EH (cell line): ENCODE measurements around the gene NTRK2.

Experiments
- DNase-seq: peaks from one replicate; pipeline ENCODE4 v3.0.0-alpha.2; 2015; ENCODE audit warnings: low read depth

The NTRK2 gene

DNA sequence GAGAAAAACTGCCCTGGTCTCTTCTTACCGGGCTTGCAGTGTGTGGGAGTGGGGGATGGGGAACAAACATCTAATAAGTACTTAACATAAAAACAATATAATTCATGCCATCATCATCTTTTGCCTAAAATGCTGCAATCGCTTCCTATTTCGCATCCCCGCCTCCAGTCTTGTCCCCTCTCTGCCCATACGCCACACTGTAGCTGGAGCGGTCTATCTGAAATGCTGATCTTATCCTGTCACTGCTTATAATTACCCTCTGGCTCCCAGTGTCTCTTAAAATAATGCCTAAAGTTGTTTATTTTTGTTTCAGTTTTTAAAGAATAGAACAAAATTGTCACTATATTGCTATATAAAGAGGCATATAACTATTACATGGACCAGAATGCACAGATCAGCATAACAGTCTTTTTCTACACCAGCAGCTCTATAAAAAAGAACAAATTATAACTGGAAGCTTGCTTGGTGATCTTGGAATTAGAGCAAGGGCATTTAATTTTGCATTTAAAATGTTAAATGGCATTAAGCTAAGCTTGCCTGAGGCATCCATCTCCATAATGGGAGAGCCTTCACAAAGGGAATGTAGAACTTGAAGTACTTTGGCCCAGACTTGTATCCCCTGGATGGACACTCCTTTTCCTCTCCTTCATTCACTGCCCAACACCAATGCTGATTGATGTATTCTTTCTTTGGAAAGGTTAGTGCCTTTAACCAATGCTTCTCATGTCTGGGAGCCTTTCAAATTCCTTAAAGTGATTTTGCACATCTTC is 12.2 kb downstream of the NTRK2 start:
- DNase-seq: no peak

DNA sequence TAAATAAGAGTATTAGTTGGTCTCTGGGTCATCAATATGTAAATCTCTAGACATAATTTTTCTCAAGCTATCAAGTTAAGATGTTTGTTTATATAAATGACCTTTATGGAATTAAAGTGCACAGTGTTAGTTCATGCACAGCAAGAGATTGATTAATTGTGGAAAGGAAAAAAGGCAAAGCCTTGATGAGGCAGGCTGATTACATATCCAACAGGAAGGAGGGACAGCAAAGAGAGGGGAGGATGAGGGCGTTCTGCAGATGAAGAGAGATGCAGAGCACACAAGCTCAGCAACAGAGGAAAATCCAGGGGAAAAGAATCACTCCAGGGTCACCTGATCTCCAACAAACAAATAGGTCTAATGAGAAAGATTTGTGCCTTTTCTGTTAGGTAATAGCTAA is 16.5 kb downstream of the NTRK2 start:
- no peak for DNase-seq

DNA sequence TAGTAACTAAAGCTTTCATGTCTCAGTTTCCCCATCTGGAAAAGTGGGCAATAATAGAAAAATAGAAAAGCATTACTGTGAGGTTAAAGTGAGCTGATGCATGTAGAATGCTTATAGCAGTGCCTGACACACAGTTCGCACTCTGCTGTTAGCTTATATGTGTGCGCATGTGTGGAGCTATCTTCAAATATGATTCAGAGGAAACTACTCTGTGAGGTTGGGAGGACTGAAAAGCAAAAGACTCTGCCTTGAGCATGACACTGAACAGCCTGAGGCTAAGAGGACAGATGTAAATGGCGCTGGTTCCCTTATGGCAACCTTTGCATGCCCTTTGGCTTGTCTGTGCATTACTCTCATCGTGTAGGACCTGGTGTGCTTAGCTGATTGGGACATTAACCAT is 19.4 kb downstream of the NTRK2 start:
- DNase-seq: no peak

DNA sequence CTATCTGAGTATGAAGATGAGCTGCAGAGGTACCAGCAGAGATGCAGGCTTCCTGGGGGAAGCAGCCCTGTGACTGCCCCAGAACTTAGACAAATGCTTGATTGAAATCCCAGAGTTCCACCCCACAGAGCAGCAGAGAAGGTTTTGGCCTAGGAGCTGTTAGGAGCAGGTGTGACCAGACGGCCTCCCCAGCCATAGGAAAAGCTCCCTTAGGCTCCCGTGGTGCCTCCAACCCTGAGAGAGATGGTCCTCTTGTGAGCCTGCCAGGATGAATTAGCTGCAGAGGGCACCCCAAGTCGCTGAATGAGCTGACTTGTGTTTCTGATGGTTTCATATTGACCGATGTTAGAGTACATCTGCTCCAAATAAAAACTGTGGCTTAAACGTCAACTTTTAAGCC is 22.1 kb downstream of the NTRK2 start:
- DNase-seq: no peak

DNA sequence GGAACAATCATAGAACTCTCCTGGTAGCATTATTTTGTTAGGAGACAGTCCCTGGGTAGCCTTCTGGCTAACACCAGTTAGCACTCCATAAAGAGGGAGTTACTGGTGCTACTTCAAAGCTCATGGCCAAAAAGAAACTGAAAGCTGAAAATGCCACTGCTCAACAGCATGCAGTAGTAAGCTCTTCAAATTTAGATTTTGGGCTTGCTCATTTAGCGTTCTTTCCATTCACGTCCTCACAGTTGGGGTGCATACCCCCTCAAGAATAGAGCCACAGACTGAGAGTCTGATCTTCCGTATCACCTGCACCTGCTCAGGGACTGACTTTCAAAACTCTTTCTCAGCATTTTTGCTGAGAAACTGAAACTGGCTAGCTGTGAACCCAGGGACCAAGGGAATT is 24.7 kb downstream of the NTRK2 start:
- DNase-seq: no peak

DNA sequence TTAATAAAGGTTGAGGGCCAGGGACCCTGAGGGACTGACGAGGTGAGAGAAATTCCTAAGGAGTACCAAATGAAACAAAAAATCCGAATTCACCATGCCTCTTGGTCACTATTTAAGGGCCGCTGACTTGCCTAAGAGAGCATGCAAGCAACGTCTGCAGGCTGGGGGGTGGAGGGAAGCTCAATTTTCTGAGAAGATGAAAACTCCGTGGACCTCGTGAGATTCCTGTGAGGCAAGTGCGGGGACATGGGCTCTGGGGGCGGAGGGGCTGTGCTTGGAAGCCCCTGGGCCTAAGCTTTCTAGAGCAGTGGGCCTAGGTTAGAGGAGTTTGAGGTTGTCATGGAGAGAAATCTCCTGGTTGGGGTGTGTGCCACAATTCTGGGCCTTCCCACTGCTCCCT is 27.5 kb downstream of the NTRK2 start:
- DNase-seq: no peak

DNA sequence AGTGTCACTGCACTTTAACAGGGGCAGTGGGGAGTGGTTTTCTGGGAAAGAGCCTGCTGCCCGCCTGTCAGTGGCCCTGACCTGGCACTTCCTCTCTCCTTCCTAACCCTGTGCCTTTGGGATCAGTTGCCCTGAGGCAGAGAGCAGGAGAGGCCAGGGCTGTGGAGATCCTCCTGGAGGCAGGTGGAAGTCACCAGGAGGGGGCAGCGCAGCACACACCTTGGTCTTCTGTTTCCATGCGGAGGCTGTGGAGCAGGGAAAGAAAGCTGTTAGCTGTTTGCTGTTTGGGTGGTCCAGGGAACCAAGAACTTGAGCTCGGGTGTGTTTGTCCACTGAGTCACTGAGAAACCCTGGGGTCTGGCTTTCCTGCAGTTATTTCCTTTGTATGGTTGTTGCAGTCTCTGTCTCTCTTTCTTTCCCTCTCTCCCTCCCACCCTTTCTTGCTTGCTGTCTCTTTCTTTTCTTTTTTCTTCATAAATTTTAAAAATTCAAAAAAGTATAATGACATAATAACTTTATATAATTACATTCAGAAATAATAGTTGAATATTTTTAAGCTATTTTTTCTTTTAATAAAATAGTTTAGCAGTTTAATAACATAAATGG is 28.1 kb downstream of the NTRK2 start:
- peak; percentile 68 for DNase-seq

DNA sequence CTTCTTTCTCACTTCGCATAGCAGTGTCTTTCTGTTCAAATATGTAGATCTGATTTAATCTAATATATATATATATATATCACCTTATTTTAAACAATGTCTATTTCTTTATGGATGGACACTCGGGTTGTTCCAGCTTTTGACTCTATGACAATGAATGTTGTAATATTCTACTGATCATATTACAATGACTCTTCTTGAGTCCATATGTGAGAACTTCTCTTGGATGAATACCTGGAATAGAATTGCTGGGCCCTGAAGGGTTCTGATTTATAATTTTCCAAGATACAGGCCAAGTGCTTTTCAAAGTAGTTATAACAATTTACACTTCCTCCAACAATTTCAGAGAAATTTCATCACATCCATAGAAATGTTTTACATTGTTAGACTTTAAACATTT is 28.8 kb downstream of the NTRK2 start:
- DNase-seq: no peak

DNA sequence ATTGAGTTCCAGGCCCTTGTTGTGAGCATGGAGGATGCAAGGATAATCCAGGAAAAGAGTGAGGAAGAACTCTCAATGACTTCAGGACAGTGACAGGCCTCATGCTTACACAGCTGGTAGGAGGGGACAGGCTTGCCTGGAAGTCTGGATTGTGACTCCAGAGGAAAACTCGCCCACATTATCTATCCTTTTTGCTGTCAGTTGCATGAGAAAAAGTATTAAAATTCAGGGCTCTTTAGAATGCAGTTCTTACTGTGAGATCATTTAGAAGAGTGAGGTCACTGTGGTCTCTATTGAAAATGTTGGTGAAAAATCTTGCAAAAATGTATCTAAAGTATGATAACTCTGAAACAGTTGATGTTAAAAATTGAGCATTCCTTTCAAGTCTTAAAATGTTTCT is 30.5 kb downstream of the NTRK2 start:
- peak; percentile 37 for DNase-seq

DNA sequence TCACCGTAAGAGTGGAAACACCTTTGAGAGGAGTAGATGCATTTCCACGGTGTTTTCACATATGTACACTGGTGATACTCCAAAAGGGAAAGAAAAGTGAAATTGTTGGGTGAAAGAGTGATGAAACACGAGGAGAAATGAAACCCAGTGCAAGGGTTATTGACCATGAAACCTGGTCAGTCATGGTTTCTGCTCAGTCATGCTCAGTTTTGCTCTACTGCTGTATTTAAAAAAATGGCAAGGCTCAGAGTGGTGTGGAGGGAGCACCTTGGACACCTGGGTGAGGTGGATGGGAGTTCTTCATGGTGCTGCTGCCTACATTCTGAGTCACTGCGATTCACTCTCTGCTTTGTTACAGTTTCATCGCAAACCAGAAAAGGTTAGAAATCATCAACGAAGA is 32.3 kb downstream of the NTRK2 start:
- no peak for DNase-seq

DNA sequence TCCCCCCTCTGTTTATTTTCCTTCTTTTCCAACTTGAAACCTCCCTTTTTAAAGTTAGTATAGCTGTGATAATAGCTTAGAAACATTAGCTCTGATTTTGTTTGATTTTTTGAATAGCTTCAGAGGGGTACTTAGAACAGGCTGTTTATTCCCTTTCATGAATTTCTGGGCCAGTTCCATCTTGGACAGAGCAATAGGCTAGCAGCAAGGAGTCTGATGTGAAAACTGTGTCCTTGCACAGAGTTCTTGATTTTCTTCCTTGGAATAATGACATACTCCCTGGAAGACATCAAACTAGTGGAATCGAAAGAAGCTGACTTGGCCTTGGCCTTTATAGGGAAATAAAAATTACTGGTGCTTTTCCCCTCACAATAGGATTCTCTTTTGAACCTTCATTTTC is 32.9 kb downstream of the NTRK2 start:
- no peak for DNase-seq

DNA sequence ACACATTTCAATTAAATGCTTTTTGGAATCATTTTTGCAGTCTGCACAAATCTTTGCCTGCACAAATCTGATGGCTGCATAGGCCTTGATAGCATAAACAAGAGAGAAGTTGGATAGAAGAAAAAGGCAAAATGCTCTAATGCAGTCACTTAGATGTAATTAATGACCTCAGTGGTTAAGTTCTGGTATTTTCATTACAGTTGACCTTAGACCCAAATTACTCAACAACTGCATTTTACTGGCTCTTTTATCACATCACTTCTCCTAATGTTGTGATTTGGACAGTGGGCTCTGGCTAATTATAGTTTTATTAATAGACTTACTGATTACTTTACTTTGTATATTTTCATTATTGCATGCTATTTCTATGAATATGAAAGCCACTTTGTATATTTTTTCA is 34.3 kb downstream of the NTRK2 start:
- DNase-seq: peak; percentile 69

DNA sequence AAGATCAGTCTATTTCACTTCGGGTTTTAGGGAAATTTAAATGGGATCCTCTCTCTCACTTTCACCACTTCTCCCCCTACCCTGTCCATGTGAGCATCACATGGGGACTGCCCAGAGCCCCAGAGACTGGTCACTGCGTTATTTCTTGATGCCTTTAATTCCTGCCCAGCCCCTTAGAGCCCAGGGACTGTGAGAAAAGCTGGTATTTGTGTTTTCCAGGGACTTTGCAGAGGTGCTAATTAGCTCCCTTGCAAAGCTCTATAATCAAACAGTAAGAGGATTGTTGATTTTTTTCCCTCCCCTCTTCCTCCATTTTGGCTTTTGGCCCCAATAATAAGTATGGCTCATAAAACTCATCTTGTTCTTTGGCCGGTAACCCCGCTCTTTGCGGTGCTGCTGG is 35.6 kb downstream of the NTRK2 start:
- no peak for DNase-seq

DNA sequence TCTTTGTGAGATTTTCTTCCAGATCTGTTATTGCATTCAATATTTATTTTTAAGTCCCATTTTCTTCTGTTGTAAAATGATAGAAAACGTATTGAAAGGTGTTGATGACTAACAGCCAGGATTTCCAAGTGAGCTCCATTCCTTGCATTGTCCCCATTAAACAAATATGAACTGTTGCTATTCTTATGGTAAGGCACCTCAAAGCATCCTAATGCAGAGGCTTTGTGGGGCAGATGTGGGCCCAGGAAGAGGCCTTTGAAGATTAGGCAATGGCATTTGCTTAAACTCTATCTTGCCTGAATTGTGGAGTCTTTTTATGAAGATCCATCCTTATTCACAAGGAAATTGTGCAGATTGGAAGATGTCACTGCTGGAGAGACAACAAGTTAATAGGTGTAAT is 38.9 kb downstream of the NTRK2 start:
- DNase-seq: no peak

DNA sequence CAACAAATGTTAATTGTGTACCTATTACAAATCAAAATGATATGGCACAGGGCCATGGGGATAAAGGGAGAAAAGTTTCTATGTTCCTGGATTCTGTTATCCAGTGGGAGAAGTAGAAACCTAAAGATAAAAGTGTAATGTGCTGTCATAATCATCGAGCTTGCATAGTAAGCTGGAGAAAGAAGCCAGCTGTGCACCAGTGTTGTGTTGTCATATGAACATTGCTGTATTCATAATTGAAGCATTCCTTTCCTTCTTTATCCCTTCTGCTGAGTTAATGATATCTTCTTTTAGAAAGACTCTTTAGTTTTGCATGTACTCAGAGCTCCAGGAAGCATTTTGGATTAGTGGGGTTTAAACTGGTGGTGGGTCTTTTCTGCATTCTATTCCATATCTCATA is 39.5 kb downstream of the NTRK2 start:
- DNase-seq: no peak

DNA sequence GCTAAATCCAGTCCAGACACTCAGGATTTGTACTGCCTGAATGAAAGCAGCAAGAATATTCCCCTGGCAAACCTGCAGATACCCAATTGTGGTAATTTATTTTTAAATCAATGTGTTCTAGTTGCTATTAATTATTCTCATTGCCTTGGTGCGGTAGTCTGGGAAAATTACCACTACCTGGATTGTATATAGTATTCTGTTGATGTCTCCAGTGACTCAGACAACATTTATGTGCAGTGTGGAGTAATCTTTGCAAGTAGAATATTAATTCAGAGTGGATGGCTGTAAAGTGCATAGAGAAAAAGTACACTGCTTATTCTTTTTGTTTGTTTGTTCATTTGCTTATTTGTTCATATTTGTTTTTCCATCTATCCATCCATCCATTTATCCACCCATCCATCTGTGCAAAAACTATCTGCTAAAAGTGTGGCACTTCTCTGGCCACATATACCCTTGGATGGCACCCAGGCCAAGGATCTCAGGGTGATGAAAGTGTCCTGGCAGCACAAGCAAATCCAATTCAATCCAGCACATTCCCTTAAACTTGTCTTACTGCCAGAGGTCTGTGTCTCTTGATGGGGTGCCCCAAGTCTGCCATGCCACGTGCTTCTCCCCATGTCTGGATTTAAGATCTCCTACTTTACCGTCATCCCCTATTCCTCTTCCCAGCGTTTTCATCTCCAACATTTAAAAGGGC is 41.3 kb downstream of the NTRK2 start:
- DNase-seq: no peak

DNA sequence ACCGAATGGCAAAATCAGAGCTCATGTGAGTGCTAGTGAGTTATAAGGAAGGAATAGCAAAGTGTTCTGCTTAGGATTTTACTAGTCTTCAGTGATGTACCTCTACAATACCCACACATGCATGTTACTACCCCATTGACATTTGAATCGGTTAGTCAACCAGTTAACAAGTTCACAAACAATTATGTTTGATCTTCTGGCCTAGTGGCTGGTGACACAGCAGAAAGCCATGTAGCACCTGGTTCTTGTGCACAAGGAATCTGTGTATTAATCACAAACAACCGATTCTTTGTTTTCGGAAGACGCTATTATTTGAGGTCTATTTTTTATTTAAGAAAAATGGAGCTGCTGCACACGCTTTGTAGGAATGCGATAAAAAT is 41.9 kb downstream of the NTRK2 start:
- DNase-seq: no peak

DNA sequence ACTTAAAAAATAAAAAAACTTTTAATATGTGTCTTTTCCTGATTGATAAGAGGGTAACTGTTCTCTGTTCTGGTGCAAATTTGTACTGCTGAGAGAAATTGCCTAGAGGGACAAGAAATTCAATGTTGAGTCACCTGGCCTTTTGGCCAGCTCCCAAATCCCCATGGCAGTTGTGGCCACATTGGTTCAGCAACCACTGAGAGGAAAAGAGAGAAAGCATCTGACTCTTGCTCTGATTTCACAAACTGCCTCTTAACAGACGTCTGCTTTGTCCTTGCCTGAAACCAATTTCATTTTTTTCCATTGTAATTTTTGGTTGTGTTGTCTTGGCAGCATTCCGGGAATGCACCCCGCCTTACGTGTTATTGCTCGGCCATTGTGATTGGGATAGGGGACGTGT is 42.4 kb downstream of the NTRK2 start:
- peak; percentile 68 for DNase-seq

DNA sequence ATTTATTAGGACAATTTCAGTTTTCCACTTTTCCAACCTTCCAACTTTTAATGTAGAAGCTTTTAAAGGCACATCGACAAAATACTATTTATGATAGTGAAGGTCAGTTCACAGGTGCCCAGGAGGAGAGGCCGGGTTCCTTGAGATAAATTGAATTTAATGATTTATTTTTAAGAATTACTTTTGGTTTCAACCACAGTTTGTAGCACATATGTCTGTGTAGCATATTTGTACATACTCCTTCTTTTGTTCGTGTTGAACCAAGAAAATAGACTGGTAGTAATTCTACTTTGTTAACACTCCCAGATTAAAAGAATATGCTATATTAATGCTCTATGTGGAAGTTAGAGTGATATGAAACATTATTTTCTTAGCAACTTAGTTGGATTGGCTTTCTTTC is 46.7 kb downstream of the NTRK2 start:
- DNase-seq: no peak

DNA sequence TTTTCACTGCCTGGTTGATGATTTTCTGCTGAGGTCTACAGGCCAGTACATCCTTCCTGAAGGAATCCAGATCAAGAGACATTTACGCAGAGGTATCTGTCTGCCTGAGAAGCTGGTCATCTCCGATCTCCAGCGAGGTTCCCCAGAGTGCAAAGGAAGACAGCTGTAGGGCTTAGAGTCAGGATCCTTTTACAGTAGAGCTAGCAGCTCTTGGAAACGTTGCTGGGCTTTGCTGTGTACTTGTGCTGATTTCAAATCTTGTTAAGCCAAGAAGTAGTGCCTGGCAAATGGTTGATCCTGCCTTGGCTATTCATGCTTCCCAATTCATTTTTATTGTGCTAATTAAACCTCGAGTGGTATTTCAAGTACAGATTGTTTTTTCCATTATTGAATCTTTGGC is 48.9 kb downstream of the NTRK2 start:
- no peak for DNase-seq

DNA sequence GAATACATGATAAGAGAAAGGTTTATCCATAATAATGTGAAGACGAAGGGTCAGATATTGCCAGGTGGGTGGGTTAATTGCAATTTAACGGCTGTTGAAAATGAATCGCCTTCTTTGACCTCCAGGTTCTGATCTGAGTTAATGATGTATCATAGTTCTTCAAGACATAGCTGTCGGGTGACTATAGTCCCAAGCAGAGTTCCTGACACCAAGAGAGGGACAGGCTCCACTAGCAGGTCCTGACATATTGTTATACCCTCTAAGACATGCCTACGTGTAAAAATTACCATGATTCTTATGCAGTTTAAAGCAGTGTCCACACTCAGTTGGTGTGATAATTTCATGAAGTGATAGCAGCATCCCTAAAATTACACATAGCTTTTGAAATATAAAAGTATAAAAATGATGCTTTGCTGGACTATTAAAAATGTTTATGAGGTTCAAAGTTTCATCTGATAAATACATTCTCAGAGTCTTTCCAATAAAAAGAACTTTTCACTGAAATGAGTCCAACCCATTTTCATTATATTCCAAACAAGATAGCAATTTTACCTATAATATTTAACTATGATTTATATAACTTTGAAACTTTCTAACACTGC is 53.0 kb downstream of the NTRK2 start:
- no peak for DNase-seq

DNA sequence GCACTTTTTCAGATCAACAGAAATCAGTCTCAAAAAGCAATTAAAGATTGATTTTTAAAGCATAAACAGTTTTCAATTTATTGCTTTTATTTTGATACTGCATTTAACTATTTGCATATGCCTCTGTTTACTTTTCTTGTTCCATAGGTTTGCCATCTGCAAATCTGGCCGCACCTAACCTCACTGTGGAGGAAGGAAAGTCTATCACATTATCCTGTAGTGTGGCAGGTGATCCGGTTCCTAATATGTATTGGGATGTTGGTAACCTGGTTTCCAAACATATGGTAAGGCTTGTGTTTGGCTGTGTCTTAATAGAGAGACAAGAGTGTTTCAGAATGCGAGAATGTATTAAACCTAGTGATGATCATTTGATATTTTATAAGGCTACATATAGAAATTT is 53.9 kb downstream of the NTRK2 start:
- DNase-seq: no peak

DNA sequence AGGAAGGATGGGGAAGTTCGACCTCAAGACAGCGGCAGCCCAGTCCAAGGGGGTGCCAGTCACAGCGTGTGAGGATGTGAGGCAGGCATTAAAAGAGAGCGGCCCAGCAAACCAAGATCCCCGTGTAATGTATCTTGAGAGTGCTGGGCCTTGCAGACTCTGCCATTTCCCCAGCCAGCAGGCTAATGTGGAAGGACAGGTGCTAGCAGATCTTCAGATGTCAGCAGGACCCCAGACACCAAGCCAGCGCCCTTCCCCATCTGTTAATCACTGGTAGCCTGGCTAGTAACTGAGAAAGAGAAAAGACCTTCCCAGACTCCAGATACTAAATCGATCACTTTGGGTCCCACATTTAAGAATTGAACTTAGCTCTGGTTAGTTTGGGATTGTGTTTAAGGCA is 62.2 kb downstream of the NTRK2 start:
- DNase-seq: no peak
